Esophagus (tissue), 2 donors: ENCODE data around the gene GAREM1. TPM values are rescaled to one million over a fixed set of nuclear protein-coding genes. Genes with fewer than 3 reads are reported as not detected.

Source experiments
- H3K27ac ChIP-seq, 2 donors: one replicate each; pipeline ENCODE4 v1.5.1; 2013; ENCODE audit warnings: low read depth in 2 of 2, mild to moderate bottlenecking in 2 of 2, inconsistent platforms in 1 of 2, low read length in 1 of 2, moderate library complexity in 1 of 2
- H3K27me3 ChIP-seq, 2 donors: one replicate each; pipeline ENCODE4 v1.6.1; 2013; ENCODE audit warnings: low read length in 2 of 2, control low read depth in 1 of 2, mild to moderate bottlenecking in 1 of 2; ENCODE audit not compliant: insufficient read depth in 2 of 2, control insufficient read depth in 1 of 2
- H3K36me3 ChIP-seq, 2 donors: one replicate each; pipeline ENCODE4 v1.6.1; 2013; ENCODE audit warnings: low read length in 1 of 2; ENCODE audit not compliant: control insufficient read depth in 2 of 2, insufficient read depth in 2 of 2
- H3K4me1 ChIP-seq, 2 donors: one replicate each; pipeline ENCODE4 v1.6.1; 2013; ENCODE audit warnings: low read length in 1 of 2; ENCODE audit not compliant: control insufficient read depth in 2 of 2, insufficient read depth in 2 of 2
- H3K4me3 ChIP-seq, 2 donors: one replicate each; pipeline ENCODE4 v1.5.1; 2013; ENCODE audit warnings: low read length in 2 of 2, mild to moderate bottlenecking in 2 of 2, low read depth in 1 of 2, moderate library complexity in 1 of 2
- H3K9me3 ChIP-seq, 2 donors: one replicate each; pipeline ENCODE4 v1.6.1; 2013; ENCODE audit warnings: mild to moderate bottlenecking in 2 of 2, low read depth in 1 of 2, low read length in 1 of 2, moderate library complexity in 1 of 2; ENCODE audit not compliant: control insufficient read depth in 2 of 2, insufficient read depth in 1 of 2
- WGBS, 2 donors: extraction: QIAGEN DNeasy Blood & Tissue Kit; methylation state at CpG; one replicate each; pipeline ENCODE4 v1.1.7; 2013; 5-methylcytosine and 5-hydroxymethylcytosine counted together
- polyA plus RNA-seq, 2 donors: library from polyadenylated mRNA; stranded (reverse); fragments of 200-250 nt; gene quantifications; one replicate each; pipeline ENCODE4 v1.2.3, GENCODE V29; 2013
- donor health status: healthy with polysubstance abuse.
- donor health status: Bipolar disorder and iron deficiency.

GAREM1 gene
- polyA plus RNA-seq, 2 donors, result 4.9 to 6.1 TPM

GRCh38 chr18:32328974-32329373 is 141.7 kb downstream of the GAREM1 start:
- Histone ChIP-seq H3K9me3 (no peaks in the 10 kb centered on the region), H3K4me3 (no peak overlapping the region), H3K27me3 (no peaks in the 10 kb centered on the region), H3K27ac (no peak overlapping the region), H3K4me1 (no peaks in the 10 kb centered on the region), H3K36me3 (no peaks in the 10 kb centered on the region)
- WGBS, 2 donors, result 88 to 93% methylated on average over 4 of the region's 4 CpGs

- Histone ChIP-seq H3K27ac (no peak overlapping the region), H3K4me1 (no peaks in the 10 kb centered on the region), H3K9me3 (no peaks in the 10 kb centered on the region), H3K27me3 (no peaks in the 10 kb centered on the region), H3K4me3 (no peak overlapping the region), H3K36me3 (no peaks in the 10 kb centered on the region)
- 62 to 68% methylated on average over 1 of the region's 1 CpG for WGBS, 2 donors
Observed at GRCh38 chr18:32328379-32328778, 142.3 kb downstream of the GAREM1 start.

- Histone ChIP-seq H3K9me3 (no peaks in the 10 kb centered on the region), H3K27me3 (no peaks in the 10 kb centered on the region), H3K4me1 (no peaks in the 10 kb centered on the region), H3K36me3 (no peaks in the 10 kb centered on the region), H3K27ac (no peak overlapping the region), H3K4me3 (no peak overlapping the region)
- WGBS, 2 donors, result 61 to 71% methylated on average over 3 of the region's 3 CpGs
Observed at GRCh38 chr18:32326450-32327308, 144.0 kb downstream of the GAREM1 start.

GRCh38 chr18:32324181-32324580 is 146.5 kb downstream of the GAREM1 start:
- no peaks in the 10 kb centered on the region for H3K9me3 ChIP-seq
- no peaks in the 10 kb centered on the region for H3K4me1 ChIP-seq
- H3K27me3 ChIP-seq, result no peaks in the 10 kb centered on the region
- no peaks in the 10 kb centered on the region for H3K36me3 ChIP-seq
- H3K27ac ChIP-seq, result no peak overlapping the region
- no peak overlapping the region for H3K4me3 ChIP-seq
- WGBS, 2 donors, result 69 to 79% methylated on average over 4 of the region's 4 CpGs

- no peaks in the 10 kb centered on the region for H3K4me1 ChIP-seq
- WGBS, 2 donors, result 78 to 83% methylated on average over 1 of the region's 1 CpG
- H3K27ac ChIP-seq, result no peak overlapping the region
- no peaks in the 10 kb centered on the region for H3K27me3 ChIP-seq
- no peaks in the 10 kb centered on the region for H3K36me3 ChIP-seq
- no peaks in the 10 kb centered on the region for H3K9me3 ChIP-seq
- no peak overlapping the region for H3K4me3 ChIP-seq
Observed at GRCh38 chr18:32321826-32322225, 148.9 kb downstream of the GAREM1 start.

- H3K4me1 ChIP-seq, result no peaks in the 10 kb centered on the region
- H3K4me3 ChIP-seq, result no peak overlapping the region
- no peak overlapping the region for H3K27ac ChIP-seq
- no peaks in the 10 kb centered on the region for H3K36me3 ChIP-seq
- no peaks in the 10 kb centered on the region for H3K9me3 ChIP-seq
- H3K27me3 ChIP-seq, result no peaks in the 10 kb centered on the region
Observed at GRCh38 chr18:32319084-32319483, 151.6 kb downstream of the GAREM1 start.

GRCh38 chr18:32318581-32318980 is 152.1 kb downstream of the GAREM1 start:
- Histone ChIP-seq H3K9me3 (no peaks in the 10 kb centered on the region), H3K27me3 (no peaks in the 10 kb centered on the region), H3K36me3 (no peaks in the 10 kb centered on the region), H3K27ac (no peak overlapping the region), H3K4me1 (no peaks in the 10 kb centered on the region), H3K4me3 (no peak overlapping the region)
- WGBS, 2 donors, result 95 to 96% methylated on average over 4 of the region's 4 CpGs

- Histone ChIP-seq H3K9me3 (no peaks in the 10 kb centered on the region), H3K36me3 (no peaks in the 10 kb centered on the region), H3K4me1 (no peaks in the 10 kb centered on the region), H3K27me3 (no peaks in the 10 kb centered on the region), H3K27ac (no peak overlapping the region), H3K4me3 (no peak overlapping the region)
- 51 to 55% methylated on average over 4 of the region's 4 CpGs for WGBS, 2 donors
Observed at GRCh38 chr18:32317651-32318050, 153.0 kb downstream of the GAREM1 start.

GRCh38 chr18:32315881-32316280 is 154.8 kb downstream of the GAREM1 start:
- WGBS, 2 donors, result 94 to 95% methylated on average over 1 of the region's 1 CpG
- H3K27ac ChIP-seq, result no peak overlapping the region
- H3K27me3 ChIP-seq, result no peaks in the 10 kb centered on the region
- H3K4me3 ChIP-seq, result no peak overlapping the region
- no peaks in the 10 kb centered on the region for H3K9me3 ChIP-seq
- H3K4me1 ChIP-seq, result no peaks in the 10 kb centered on the region
- no peaks in the 10 kb centered on the region for H3K36me3 ChIP-seq

- H3K4me3 ChIP-seq, result no peak overlapping the region
- no peaks in the 10 kb centered on the region for H3K9me3 ChIP-seq
- H3K4me1 ChIP-seq, result peaks cover 0 to 6% of the 10 kb centered on the region in 2 donors
- no peaks in the 10 kb centered on the region for H3K27me3 ChIP-seq
- no peaks in the 10 kb centered on the region for H3K36me3 ChIP-seq
- WGBS, 2 donors, result 63 to 86% methylated on average over 2 of the region's 2 CpGs
- H3K27ac ChIP-seq, result no peak overlapping the region
Observed at GRCh38 chr18:32310774-32311173, 159.9 kb downstream of the GAREM1 start.
